Stomach (tissue), 9 donors: ENCODE data around the gene CBLB. TPM values are rescaled to one million over a fixed set of nuclear protein-coding genes. Genes with fewer than 3 reads are reported as not detected.

Experiments
- DNase-seq, 2 donors: peaks; one replicate each; pipeline versions ENCODE4 v3.0.0 to v3.0.0-alpha.2; 2013 to 2019
- H3K27ac ChIP-seq, 5 donors: fragments of 200-600 bp in 4 of 5; sonication (generic) in 4 of 5; one replicate each; pipeline ENCODE4 v1.5.1; 2013 to 2019; ENCODE audit warnings: mild to moderate bottlenecking in 1 of 5, moderate library complexity in 1 of 5
- H3K27me3 ChIP-seq, 3 donors: fragments of 200-600 bp; sonication (generic); one replicate each; pipeline ENCODE4 v1.5.1; 2017 to 2019; ENCODE audit warnings: mixed run types in 1 of 3
- H3K36me3 ChIP-seq, 4 donors: fragments of 200-600 bp; sonication (generic); 1 replicate in 3 of 4; 2 replicates in 1 of 4; pipeline ENCODE4 v1.5.1; 2016 to 2019
- H3K4me1 ChIP-seq, 4 donors: fragments of 200-600 bp; sonication (generic); one replicate each; pipeline ENCODE4 v1.5.1; 2016 to 2019
- H3K4me3 ChIP-seq, 4 donors: fragments of 200-600 bp; sonication (generic) in 3 of 4; one replicate each; pipeline ENCODE4 v1.5.1; 2016 to 2019; ENCODE audit warnings: mild to moderate bottlenecking in 1 of 4
- H3K9me3 ChIP-seq, 4 donors: fragments of 200-600 bp; sonication (generic); one replicate each; pipeline ENCODE4 v1.5.1; 2016 to 2019
- EP300 ChIP-seq: sonication (generic); formaldehyde crosslinking; IDR thresholded peaks from one replicate; pipeline ENCODE4 v1.6.1; 2017; ENCODE audit warnings: antibody characterized with exemption
- POLR2A ChIP-seq, 4 donors: fragments of 450-650 bp; IDR thresholded peaks; one replicate each; pipeline ENCODE4 v1.6.1; 2016; ENCODE audit warnings: antibody characterized with exemption in 4 of 4, control low read depth in 2 of 4, mild to moderate bottlenecking in 1 of 4, moderate library complexity in 1 of 4
- POLR2AphosphoS5 ChIP-seq, 3 donors: sonication (generic); formaldehyde crosslinking; IDR thresholded peaks; one replicate each; pipeline ENCODE4 v1.6.1; 2016; ENCODE audit warnings: antibody characterized with exemption in 3 of 3
- WGBS, 5 donors: extraction: QIAGEN DNeasy Blood & Tissue Kit in 3 of 5; methylation state at CpG; one replicate each; pipeline versions ENCODE4 v1.1.5 to v1.1.7; 2013 to 2018; 5-methylcytosine and 5-hydroxymethylcytosine counted together
- intact Hi-C: fragments of 100-400 bp; cut with DNase I; formaldehyde crosslinking; loops from one replicate; pipeline ENCODE4 v1.15.1; 2023; ENCODE audit warnings: low total_unique reads
- polyA plus RNA-seq, 3 donors: library from polyadenylated mRNA; stranded (reverse); fragments of 200-250 nt; gene quantifications; one replicate each; pipeline ENCODE4 v1.2.3, GENCODE V29; 2013
- total RNA-seq, 5 donors: library from RNA; depleted of rRNA; stranded (reverse); fragments of >200 nt; gene quantifications; one replicate each; pipeline versions ENCODE4 v1.1.0 to v1.2.3, GENCODE V29; 2014 to 2016
- TF ChIP-seq, protein P1 (sequence below), 7 experiments: fragments of 450-650 bp in 4 of 7; fragments of 200-600 bp in 3 of 7; sonication (generic) in 3 of 7; IDR thresholded peaks; one replicate each; pipeline ENCODE4 v1.5.1; 2016 to 2019; ENCODE audit warnings: antibody characterized with exemption in 7 of 7, control low read depth in 2 of 7, mild to moderate bottlenecking in 1 of 7
- donor health status: healthy with polysubstance abuse.
- donor health status: Bipolar disorder and iron deficiency.
- donor health status: healthy.

CBLB gene
- total and polyA plus RNA-seq, 8 donors, result 6.9 to 94.4 (median 46.0) TPM

DNA sequence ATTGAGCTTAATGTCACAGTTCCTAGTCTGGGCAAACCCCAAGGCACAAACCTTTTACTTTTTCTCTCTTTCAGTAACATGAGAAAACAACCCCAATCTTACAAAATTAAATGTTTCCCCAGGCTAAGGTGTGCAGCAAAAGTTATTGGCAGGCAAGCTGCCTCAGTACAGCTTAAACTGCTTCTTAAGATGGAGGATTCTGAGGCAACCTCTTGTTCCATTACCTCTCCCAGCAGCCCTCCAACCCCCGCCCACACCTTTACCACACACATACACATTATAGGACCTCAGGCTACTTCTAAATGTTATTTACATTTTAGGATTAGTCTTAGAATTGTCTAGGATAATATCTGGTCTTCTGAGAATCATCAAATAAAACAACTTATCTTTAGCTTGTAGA, 22.3 kb upstream of the CBLB start:
- no peak overlapping the region for H3K27ac ChIP-seq
- no peak for DNase-seq
- intact Hi-C loops, result no loop called here

DNA sequence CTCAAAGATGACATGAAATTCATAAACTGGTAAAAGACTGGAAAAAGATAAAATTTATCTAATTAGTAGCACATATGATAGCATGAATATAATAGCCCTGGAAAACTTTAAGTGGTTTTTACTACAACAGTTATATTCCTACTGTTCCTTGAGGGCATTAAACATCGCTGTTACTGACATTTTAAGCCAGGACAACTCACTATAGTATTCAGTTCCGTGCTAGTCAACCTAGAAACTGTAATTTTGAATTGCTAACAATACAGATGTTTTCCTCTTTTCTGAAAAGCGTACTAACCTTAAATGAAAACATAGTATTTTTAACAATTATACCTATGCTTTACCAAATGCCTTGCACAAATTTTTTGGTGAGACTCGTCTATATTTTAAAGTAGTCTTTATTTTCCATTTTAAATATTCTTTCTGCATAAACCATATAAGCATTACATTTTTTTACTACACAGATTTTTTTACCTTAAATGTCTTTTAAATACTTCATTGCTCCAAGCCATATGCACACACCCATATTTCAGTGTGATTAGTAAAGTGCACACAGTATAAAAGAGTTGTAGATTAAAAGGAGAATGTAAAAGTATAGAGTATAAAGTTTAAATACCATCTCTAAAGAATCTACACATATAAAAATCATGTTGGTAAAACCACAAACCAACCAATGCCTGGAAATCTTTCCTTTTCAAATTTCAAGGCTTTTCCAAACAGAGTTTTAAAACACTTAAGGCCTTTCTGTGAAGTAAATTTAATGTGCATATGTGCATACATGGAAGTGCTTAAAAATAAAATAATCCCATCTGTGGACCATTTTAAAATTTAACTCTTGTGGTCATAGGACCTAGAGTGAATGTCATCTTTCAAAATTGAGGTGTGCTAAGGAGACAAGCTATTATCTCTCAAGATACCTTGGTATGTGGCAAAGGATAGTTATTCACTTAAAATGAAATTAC, 20.1 kb upstream of the CBLB start:
- DNase-seq, result no peak
- Histone ChIP-seq H3K4me3 (no peak overlapping the region), H3K27me3 (no peaks in the 10 kb centered on the region), H3K27ac (no peak overlapping the region), H3K9me3 (no peaks in the 10 kb centered on the region), H3K4me1 (no peaks in the 10 kb centered on the region), H3K36me3 (no peaks in the 10 kb centered on the region)
- WGBS, 5 donors, result 95 to 99% (median 96%) methylated on average over 4 of the region's 4 CpGs
- intact Hi-C loops, result no loop called here
- TF ChIP-seq, protein P1, sequence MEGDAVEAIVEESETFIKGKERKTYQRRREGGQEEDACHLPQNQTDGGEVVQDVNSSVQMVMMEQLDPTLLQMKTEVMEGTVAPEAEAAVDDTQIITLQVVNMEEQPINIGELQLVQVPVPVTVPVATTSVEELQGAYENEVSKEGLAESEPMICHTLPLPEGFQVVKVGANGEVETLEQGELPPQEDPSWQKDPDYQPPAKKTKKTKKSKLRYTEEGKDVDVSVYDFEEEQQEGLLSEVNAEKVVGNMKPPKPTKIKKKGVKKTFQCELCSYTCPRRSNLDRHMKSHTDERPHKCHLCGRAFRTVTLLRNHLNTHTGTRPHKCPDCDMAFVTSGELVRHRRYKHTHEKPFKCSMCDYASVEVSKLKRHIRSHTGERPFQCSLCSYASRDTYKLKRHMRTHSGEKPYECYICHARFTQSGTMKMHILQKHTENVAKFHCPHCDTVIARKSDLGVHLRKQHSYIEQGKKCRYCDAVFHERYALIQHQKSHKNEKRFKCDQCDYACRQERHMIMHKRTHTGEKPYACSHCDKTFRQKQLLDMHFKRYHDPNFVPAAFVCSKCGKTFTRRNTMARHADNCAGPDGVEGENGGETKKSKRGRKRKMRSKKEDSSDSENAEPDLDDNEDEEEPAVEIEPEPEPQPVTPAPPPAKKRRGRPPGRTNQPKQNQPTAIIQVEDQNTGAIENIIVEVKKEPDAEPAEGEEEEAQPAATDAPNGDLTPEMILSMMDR (IDR thresholded peaks at IDR 0.05), result no peak
- no peak for TF ChIP-seq POLR2AphosphoS5 (IDR thresholded peaks at IDR 0.05)
- no peak for TF ChIP-seq EP300
- TF ChIP-seq POLR2A (IDR thresholded peaks at IDR 0.05), result no peak

More for the DNA sequence above, 22.3 kb upstream of the CBLB start:
- Histone ChIP-seq H3K4me1 (no peaks in the 10 kb centered on the region), H3K36me3 (no peaks in the 10 kb centered on the region), H3K9me3 (no peaks in the 10 kb centered on the region), H3K4me3 (no peak overlapping the region), H3K27me3 (no peaks in the 10 kb centered on the region)
- WGBS, 5 donors, result 91 to 100% (median 97%) methylated on average over 1 of the region's 1 CpG
- TF ChIP-seq POLR2AphosphoS5 (IDR thresholded peaks at IDR 0.05), result no peak
- TF ChIP-seq, protein P1 (IDR thresholded peaks at IDR 0.05), result no peak
- no peak for TF ChIP-seq POLR2A (IDR thresholded peaks at IDR 0.05)
- TF ChIP-seq EP300, result no peak

DNA sequence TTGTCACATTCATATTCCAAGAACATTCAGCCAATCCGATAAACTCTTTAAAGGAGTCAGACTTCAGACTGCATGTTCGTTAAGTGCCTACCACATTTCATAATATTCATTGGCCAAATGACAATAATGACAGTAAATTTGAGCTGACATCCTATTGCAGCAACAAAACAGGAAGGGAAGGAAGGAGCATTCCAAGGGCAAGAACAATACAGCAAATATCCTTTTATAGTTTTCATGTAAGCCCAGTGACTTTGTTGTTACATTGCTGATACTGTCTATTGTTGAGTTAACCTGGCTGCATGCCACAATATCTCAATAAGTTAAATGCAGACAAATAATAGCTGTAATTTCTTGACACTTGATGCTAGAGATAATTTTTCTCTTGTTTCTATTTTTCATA, 16.4 kb upstream of the CBLB start:
- H3K27me3 ChIP-seq, result no peaks in the 10 kb centered on the region
- no peak overlapping the region for H3K27ac ChIP-seq
- intact Hi-C loops, result no loop called here

DNA sequence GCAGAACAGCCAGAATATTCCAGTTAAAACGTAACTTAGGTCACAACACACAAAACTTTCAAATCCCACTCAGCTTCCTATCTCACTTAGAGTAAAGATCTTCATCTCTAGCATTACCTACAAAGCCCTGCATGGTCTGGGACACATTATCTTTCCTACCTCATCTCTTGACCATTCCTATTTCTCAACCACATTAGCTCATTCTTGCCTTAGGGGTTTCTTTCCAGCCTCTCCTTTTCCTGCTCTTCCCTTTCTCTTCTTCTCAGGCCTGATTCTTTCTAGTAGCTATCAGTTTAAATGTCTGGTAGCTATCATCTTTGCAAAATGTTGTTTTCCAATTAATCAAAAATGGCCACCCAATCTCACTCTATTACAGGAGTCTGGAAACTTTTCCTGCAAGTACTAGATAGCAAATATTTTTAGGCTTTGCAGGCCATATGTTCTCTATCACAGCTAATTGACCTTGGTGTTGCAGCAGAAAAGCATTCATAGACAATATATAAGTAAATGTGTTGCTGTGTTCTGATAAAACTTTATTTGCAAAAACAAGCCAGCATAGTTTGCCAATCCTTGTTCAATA, 15.1 kb upstream of the CBLB start:
- TF ChIP-seq POLR2A (IDR thresholded peaks at IDR 0.05) (no peak), EP300 (no peak), POLR2AphosphoS5 (IDR thresholded peaks at IDR 0.05) (no peak)
- TF ChIP-seq, protein P1 (IDR thresholded peaks at IDR 0.05), result no peak
- intact Hi-C loops, result no loop called here
- 84 to 96% (median 93%) methylated on average over 1 of the region's 1 CpG for WGBS, 5 donors

More for the DNA sequence above, 16.4 kb upstream of the CBLB start:
- DNase-seq, result no peak
- TF ChIP-seq, protein P1 (IDR thresholded peaks at IDR 0.05), result no peak
- no peaks in the 10 kb centered on the region for H3K36me3 ChIP-seq
- H3K9me3 ChIP-seq, result no peaks in the 10 kb centered on the region
- peaks cover 0 to 9% (median 0%) of the 10 kb centered on the region in 4 donors for H3K4me1 ChIP-seq
- WGBS, 5 donors, result 78 to 84% (median 80%) methylated on average over 2 of the region's 2 CpGs
- no peak overlapping the region for H3K4me3 ChIP-seq

More for the DNA sequence above, 15.1 kb upstream of the CBLB start:
- no peaks in the 10 kb centered on the region for H3K27me3 ChIP-seq
- H3K27ac ChIP-seq, result no peak overlapping the region
- no peaks in the 10 kb centered on the region for H3K36me3 ChIP-seq
- H3K4me1 ChIP-seq, result peaks cover 0 to 9% (median 0%) of the 10 kb centered on the region in 4 donors
- no peak for DNase-seq
- no peak overlapping the region for H3K4me3 ChIP-seq
- H3K9me3 ChIP-seq, result no peaks in the 10 kb centered on the region
